ENCODE data around the gene AXL.

Gene AXL

GRCh38 chr19:41253660-41254059 is 34.6 kb downstream of the AXL start:
- Histone ChIP-seq H3K9me3 (ENCODE audit: control insufficient read depth in 5 of 5, low read length in 5 of 5) (peaks cover 0 to under 1% (median 0%) of the 10 kb centered on the region in 5 donors), H3K36me3 (ENCODE audit: control insufficient read depth in 5 of 5, insufficient read depth in 5 of 5, low read length in 5 of 5) (peaks cover 0 to 76% (median 60%) of the 10 kb centered on the region in 5 donors), H3K4me3 (ENCODE audit: low read depth in 1 of 5, low read length in 5 of 5) (no peak overlapping the region), H3K27ac (ENCODE audit: low read depth, low read length) (no peak overlapping the region), H3K4me1 (ENCODE audit: control insufficient read depth in 5 of 5, insufficient read depth in 5 of 5, low read length in 5 of 5) (peaks cover 0 to 7% (median 5%) of the 10 kb centered on the region in 5 donors), H3K27me3 (ENCODE audit: control insufficient read depth in 5 of 5, insufficient read depth in 4 of 5, low read length in 5 of 5) (peaks cover 0 to 2% (median 0%) of the 10 kb centered on the region in 5 donors), H3K9ac (ENCODE audit: low read length in 5 of 5) (no peak overlapping the region)

DNA sequence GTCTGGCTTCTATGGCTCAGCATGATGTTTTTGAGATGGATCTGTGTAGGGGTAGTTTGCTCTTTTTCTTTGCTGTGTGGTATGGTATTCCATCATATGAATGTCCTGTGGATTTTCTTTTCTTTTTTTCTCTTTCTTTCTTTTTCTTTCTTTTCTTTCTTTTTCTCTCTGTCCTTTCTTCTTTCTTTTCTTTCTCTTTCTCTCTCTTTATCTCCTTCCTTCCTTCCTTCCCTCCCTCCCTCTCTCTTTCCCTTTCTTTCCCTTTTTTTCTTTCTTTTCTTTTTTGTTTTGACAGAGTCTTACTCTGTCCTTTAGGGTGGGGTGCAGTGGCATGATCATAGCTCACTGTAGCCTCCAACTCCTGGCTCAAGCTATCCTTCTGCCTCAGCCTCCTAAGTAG is 36.1 kb downstream of the AXL start:
- Histone ChIP-seq H3K4me1 (ENCODE audit: control insufficient read depth in 5 of 5, insufficient read depth in 5 of 5, low read length in 5 of 5) (peaks cover 0 to 7% (median 5%) of the 10 kb centered on the region in 5 donors), H3K9ac (ENCODE audit: low read length in 5 of 5) (no peak overlapping the region), H3K36me3 (ENCODE audit: control insufficient read depth in 5 of 5, insufficient read depth in 5 of 5, low read length in 5 of 5) (peaks cover 0 to 76% (median 63%) of the 10 kb centered on the region in 5 donors), H3K9me3 (ENCODE audit: control insufficient read depth in 5 of 5, low read length in 5 of 5) (peaks cover 0 to 3% (median 0%) of the 10 kb centered on the region in 5 donors), H3K27me3 (ENCODE audit: control insufficient read depth in 5 of 5, insufficient read depth in 4 of 5, low read length in 5 of 5) (peaks cover 0 to 2% (median 0%) of the 10 kb centered on the region in 5 donors), H3K4me3 (ENCODE audit: low read depth in 1 of 5, low read length in 5 of 5) (no peak overlapping the region), H3K27ac (ENCODE audit: low read depth, low read length) (no peak overlapping the region)

GRCh38 chr19:41261474-41262190 is 42.6 kb downstream of the AXL start:
- peaks cover 0 to 34% (median 28%) of the 10 kb centered on the region in 5 donors for H3K36me3 ChIP-seq (ENCODE audit: control insufficient read depth in 5 of 5, insufficient read depth in 5 of 5, low read length in 5 of 5)
- H3K27me3 ChIP-seq (ENCODE audit: control insufficient read depth in 5 of 5, insufficient read depth in 4 of 5, low read length in 5 of 5): no peaks in the 10 kb centered on the region
- H3K27ac ChIP-seq (ENCODE audit: low read depth, low read length): peak overlapping the region; percentile 98
- peaks cover 8 to 40% (median 31%) of the 10 kb centered on the region in 5 donors for H3K4me1 ChIP-seq (ENCODE audit: control insufficient read depth in 5 of 5, insufficient read depth in 5 of 5, low read length in 5 of 5)
- peak overlapping the region; percentile 74 to 94 (median 85) for H3K4me3 ChIP-seq (ENCODE audit: low read depth in 1 of 5, low read length in 5 of 5)
- H3K9ac ChIP-seq (ENCODE audit: low read length in 5 of 5): peak overlapping the region; percentile 2 to 84 (median 62)
- H3K9me3 ChIP-seq (ENCODE audit: control insufficient read depth in 5 of 5, low read length in 5 of 5): peaks cover 0 to 3% (median 0%) of the 10 kb centered on the region in 5 donors

GRCh38 chr19:41263042-41263849 is 44.2 kb downstream of the AXL start:
- H3K9me3 ChIP-seq (ENCODE audit: control insufficient read depth in 5 of 5, low read length in 5 of 5): peaks cover 0 to 3% (median 0%) of the 10 kb centered on the region in 5 donors
- H3K9ac ChIP-seq (ENCODE audit: low read length in 5 of 5): peak overlapping the region; percentile 75 to 94 (median 88)
- H3K4me3 ChIP-seq (ENCODE audit: low read depth in 1 of 5, low read length in 5 of 5): peak overlapping the region; percentile 84 to 96 (median 88)
- peaks cover 9 to 52% (median 45%) of the 10 kb centered on the region in 5 donors for H3K4me1 ChIP-seq (ENCODE audit: control insufficient read depth in 5 of 5, insufficient read depth in 5 of 5, low read length in 5 of 5)
- peaks cover 4 to 23% (median 19%) of the 10 kb centered on the region in 5 donors for H3K36me3 ChIP-seq (ENCODE audit: control insufficient read depth in 5 of 5, insufficient read depth in 5 of 5, low read length in 5 of 5)
- peak overlapping the region; percentile 98 for H3K27ac ChIP-seq (ENCODE audit: low read depth, low read length)
- no peaks in the 10 kb centered on the region for H3K27me3 ChIP-seq (ENCODE audit: control insufficient read depth in 5 of 5, insufficient read depth in 4 of 5, low read length in 5 of 5)

DNA sequence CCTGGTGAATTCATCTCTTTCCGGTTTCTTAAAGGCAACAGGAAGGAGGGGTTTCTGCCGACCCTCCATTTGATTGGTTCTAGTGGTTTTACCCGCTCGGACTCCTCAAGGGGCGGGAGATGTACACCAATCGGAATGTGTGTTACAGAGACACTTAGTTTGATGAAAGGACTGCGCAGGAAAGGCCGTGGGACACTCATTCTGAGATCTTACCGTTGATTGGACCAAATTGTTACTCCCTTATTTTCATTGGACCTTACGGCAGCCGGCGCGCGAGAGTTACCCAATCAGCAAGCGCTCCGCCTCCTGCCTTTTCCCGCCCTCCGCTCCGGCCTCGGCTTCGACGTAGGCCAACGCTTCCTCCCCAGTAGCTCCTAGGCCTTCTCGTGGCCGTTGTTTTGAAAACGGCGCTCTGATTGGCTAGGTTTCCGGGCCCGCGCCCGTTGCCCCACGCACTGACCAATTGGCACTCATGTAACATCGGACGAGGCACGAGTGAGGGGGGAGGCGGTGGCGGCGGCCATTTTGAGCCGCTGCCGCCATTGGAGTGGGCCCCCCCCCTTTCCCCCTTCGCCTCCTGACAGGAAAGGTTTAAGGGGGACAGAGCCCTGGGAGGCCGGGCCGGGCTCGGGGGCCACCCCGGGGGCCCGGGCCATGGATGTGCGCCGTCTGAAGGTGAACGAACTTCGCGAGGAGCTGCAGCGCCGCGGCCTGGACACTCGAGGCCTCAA is 45.0 kb downstream of the AXL start, which contains the start of gene HNRNPUL1:
Gene HNRNPUL1, plus strand, starts transcription at position 523 of the 731 bp plus-strand sequence. Its CDS starts 132 bp downstream, at position 655.
- peaks cover 9 to 52% (median 45%) of the 10 kb centered on the region in 5 donors for H3K4me1 ChIP-seq (ENCODE audit: control insufficient read depth in 5 of 5, insufficient read depth in 5 of 5, low read length in 5 of 5)
- H3K9me3 ChIP-seq (ENCODE audit: control insufficient read depth in 5 of 5, low read length in 5 of 5): no peaks in the 10 kb centered on the region
- H3K27ac ChIP-seq (ENCODE audit: low read depth, low read length): peak within 1 kb of the TSS; percentile 98
- H3K27me3 ChIP-seq (ENCODE audit: control insufficient read depth in 5 of 5, insufficient read depth in 4 of 5, low read length in 5 of 5): no peaks in the 10 kb centered on the region
- H3K9ac ChIP-seq (ENCODE audit: low read length in 5 of 5): peak within 1 kb of the TSS; percentile 87 to 97 (median 97)
- H3K36me3 ChIP-seq (ENCODE audit: control insufficient read depth in 5 of 5, insufficient read depth in 5 of 5, low read length in 5 of 5): peaks cover 7 to 23% (median 18%) of the 10 kb centered on the region in 5 donors
- peak within 1 kb of the TSS; percentile 86 to 96 (median 91) for H3K4me3 ChIP-seq (ENCODE audit: low read depth in 1 of 5, low read length in 5 of 5)

- H3K36me3 ChIP-seq (ENCODE audit: control insufficient read depth in 5 of 5, insufficient read depth in 5 of 5, low read length in 5 of 5): peaks cover 7 to 23% (median 18%) of the 10 kb centered on the region in 5 donors
- peaks cover 9 to 52% (median 45%) of the 10 kb centered on the region in 5 donors for H3K4me1 ChIP-seq (ENCODE audit: control insufficient read depth in 5 of 5, insufficient read depth in 5 of 5, low read length in 5 of 5)
- H3K9ac ChIP-seq (ENCODE audit: low read length in 5 of 5): peak overlapping the region; percentile 84 to 97 (median 97)
- no peaks in the 10 kb centered on the region for H3K9me3 ChIP-seq (ENCODE audit: control insufficient read depth in 5 of 5, low read length in 5 of 5)
- peak overlapping the region; percentile 97 for H3K27ac ChIP-seq (ENCODE audit: low read depth, low read length)
- no peaks in the 10 kb centered on the region for H3K27me3 ChIP-seq (ENCODE audit: control insufficient read depth in 5 of 5, insufficient read depth in 4 of 5, low read length in 5 of 5)
- H3K4me3 ChIP-seq (ENCODE audit: low read depth in 1 of 5, low read length in 5 of 5): peak overlapping the region; percentile 84 to 91 (median 87)
Measured at GRCh38 chr19:41264581-41265394, 45.8 kb downstream of the AXL start.

- Histone ChIP-seq H3K4me3 (ENCODE audit: low read depth in 1 of 5, low read length in 5 of 5) (peak overlapping the region; percentile 84 to 91 (median 87)), H3K9me3 (ENCODE audit: control insufficient read depth in 5 of 5, low read length in 5 of 5) (no peaks in the 10 kb centered on the region), H3K27ac (ENCODE audit: low read depth, low read length) (peak overlapping the region; percentile 97), H3K9ac (ENCODE audit: low read length in 5 of 5) (peak overlapping the region; percentile 84 to 97 (median 97)), H3K4me1 (ENCODE audit: control insufficient read depth in 5 of 5, insufficient read depth in 5 of 5, low read length in 5 of 5) (peaks cover 9 to 52% (median 45%) of the 10 kb centered on the region in 5 donors), H3K36me3 (ENCODE audit: control insufficient read depth in 5 of 5, insufficient read depth in 5 of 5, low read length in 5 of 5) (peaks cover 7 to 28% (median 20%) of the 10 kb centered on the region in 5 donors), H3K27me3 (ENCODE audit: control insufficient read depth in 5 of 5, insufficient read depth in 4 of 5, low read length in 5 of 5) (no peaks in the 10 kb centered on the region)
Measured at GRCh38 chr19:41265395-41266153, 46.6 kb downstream of the AXL start.

GRCh38 chr19:41269055-41269454 is 50.0 kb downstream of the AXL start:
- Histone ChIP-seq H3K27me3 (ENCODE audit: control insufficient read depth in 5 of 5, insufficient read depth in 4 of 5, low read length in 5 of 5) (no peaks in the 10 kb centered on the region), H3K4me3 (ENCODE audit: low read depth in 1 of 5, low read length in 5 of 5) (no peak overlapping the region), H3K9ac (ENCODE audit: low read length in 5 of 5) (no peak overlapping the region), H3K36me3 (ENCODE audit: control insufficient read depth in 5 of 5, insufficient read depth in 5 of 5, low read length in 5 of 5) (peaks cover 24 to 63% (median 55%) of the 10 kb centered on the region in 5 donors), H3K9me3 (ENCODE audit: control insufficient read depth in 5 of 5, low read length in 5 of 5) (no peaks in the 10 kb centered on the region), H3K27ac (ENCODE audit: low read depth, low read length) (no peak overlapping the region), H3K4me1 (ENCODE audit: control insufficient read depth in 5 of 5, insufficient read depth in 5 of 5, low read length in 5 of 5) (peaks cover 4 to 34% (median 29%) of the 10 kb centered on the region in 5 donors)
